Vagina (tissue), 2 donors: ENCODE results near the gene TTC17. TPM values are rescaled to one million over a fixed set of nuclear protein-coding genes. Genes with fewer than 3 reads are reported as not detected.

Source experiments
- DNase-seq, 2 donors: peaks; one replicate each; pipeline ENCODE4 v3.0.0-alpha.2; 2017; ENCODE audit errors: extremely low spot score in 2 of 2
- H3K27ac ChIP-seq: fragments of 200-600 bp; sonication (generic); one replicate; pipeline ENCODE4 v1.5.1; 2019
- H3K27me3 ChIP-seq: fragments of 200-600 bp; sonication (generic); one replicate; pipeline ENCODE4 v1.5.1; 2019
- H3K36me3 ChIP-seq, 2 donors: fragments of 200-600 bp; sonication (generic); one replicate each; pipeline ENCODE4 v1.5.1; 2017 to 2019
- H3K4me1 ChIP-seq: fragments of 200-600 bp; sonication (generic); one replicate; pipeline ENCODE4 v1.5.1; 2019
- H3K4me3 ChIP-seq, 2 donors: fragments of 200-600 bp; sonication (generic); 1 replicate in 1 of 2; 2 replicates in 1 of 2; pipeline ENCODE4 v1.5.1; 2016 to 2019
- H3K9me3 ChIP-seq: fragments of 200-600 bp; sonication (generic); one replicate; pipeline ENCODE4 v1.5.1; 2019
- CTCF ChIP-seq, 3 experiments: fragments of 450-650 bp in 2 of 3; fragments of 200-600 bp in 1 of 3; sonication (generic) in 1 of 3; IDR thresholded peaks; one replicate each; pipeline ENCODE4 v1.5.1; 2017 to 2019; ENCODE audit warnings: antibody characterized with exemption in 3 of 3, mild to moderate bottlenecking in 2 of 3, moderate library complexity in 2 of 3
- POLR2A ChIP-seq, 2 donors: fragments of 450-650 bp; IDR thresholded peaks; one replicate each; pipeline ENCODE4 v1.6.1; 2017; ENCODE audit warnings: antibody characterized with exemption in 2 of 2, mild to moderate bottlenecking in 2 of 2, moderate library complexity in 2 of 2
- POLR2AphosphoS5 ChIP-seq, 2 donors: sonication (generic); formaldehyde crosslinking; IDR thresholded peaks; one replicate each; pipeline ENCODE4 v1.9.0; 2017; ENCODE audit warnings: antibody characterized with exemption in 2 of 2, mild to moderate bottlenecking in 2 of 2, low read depth in 1 of 2; ENCODE audit not compliant: insufficient read depth in 1 of 2
- intact Hi-C: fragments of 100-400 bp; cut with DNase I; formaldehyde crosslinking; loops from one replicate; pipeline ENCODE4 v1.15.1; 2023
- total RNA-seq: library from RNA; depleted of rRNA; stranded (reverse); fragments of >200 nt; gene quantifications from one replicate; pipeline ENCODE4 v1.2.3, GENCODE V29; 2016

TTC17 gene
- total RNA-seq, 1 donor from 2014 or later, result 89.9 TPM

GRCh38 chr11:43505171-43505570 is 146.5 kb downstream of the TTC17 start:
- H3K27ac ChIP-seq, result no peak overlapping the region
- no peaks in the 10 kb centered on the region for H3K9me3 ChIP-seq
- no peaks in the 10 kb centered on the region for H3K4me1 ChIP-seq
- H3K27me3 ChIP-seq, result no peaks in the 10 kb centered on the region
- no peak overlapping the region for H3K4me3 ChIP-seq
- intact Hi-C loops, result loop anchor here (10.0 kb wide), 1 partner anchor 60 kb away; no protein-coding TSS in a partner anchor
- peak in 1 of 2 donors; percentile 56 for DNase-seq
- TF ChIP-seq POLR2AphosphoS5 (IDR thresholded peaks at IDR 0.05; ENCODE audit: insufficient read depth in 1 of 2, low read depth in 1 of 2) (no peak), POLR2A (IDR thresholded peaks at IDR 0.05) (no peak), CTCF (IDR thresholded peaks at IDR 0.05) (no peak)
- no peaks in the 10 kb centered on the region for H3K36me3 ChIP-seq

- Histone ChIP-seq H3K36me3 (no peaks in the 10 kb centered on the region), H3K27ac (no peak overlapping the region), H3K9me3 (no peaks in the 10 kb centered on the region), H3K4me3 (no peak overlapping the region), H3K4me1 (no peaks in the 10 kb centered on the region), H3K27me3 (no peaks in the 10 kb centered on the region)
- TF ChIP-seq POLR2A (IDR thresholded peaks at IDR 0.05) (no peak), CTCF (IDR thresholded peaks at IDR 0.05) (no peak), POLR2AphosphoS5 (IDR thresholded peaks at IDR 0.05; ENCODE audit: insufficient read depth in 1 of 2, low read depth in 1 of 2) (no peak)
- intact Hi-C loops, result loop anchor here (10.0 kb wide), 1 partner anchor 58 kb away; no protein-coding TSS in a partner anchor
- DNase-seq, result peak in 1 of 2 donors; percentile 70
These were observed 148.5 kb downstream of the TTC17 start for GRCh38 chr11:43507171-43507570.

- intact Hi-C loops, result loop anchor here (10.0 kb wide), 1 partner anchor 56 kb away; no protein-coding TSS in a partner anchor
- no peak for DNase-seq
- Histone ChIP-seq H3K27ac (no peak overlapping the region), H3K4me1 (no peaks in the 10 kb centered on the region), H3K27me3 (no peaks in the 10 kb centered on the region), H3K4me3 (no peak overlapping the region), H3K36me3 (no peaks in the 10 kb centered on the region), H3K9me3 (no peaks in the 10 kb centered on the region)
- TF ChIP-seq CTCF (IDR thresholded peaks at IDR 0.05) (no peak), POLR2A (IDR thresholded peaks at IDR 0.05) (no peak), POLR2AphosphoS5 (IDR thresholded peaks at IDR 0.05; ENCODE audit: insufficient read depth in 1 of 2, low read depth in 1 of 2) (no peak)
These were observed 149.8 kb downstream of the TTC17 start for GRCh38 chr11:43508511-43508918.

GRCh38 chr11:43511959-43512358 is 153.2 kb downstream of the TTC17 start:
- TF ChIP-seq POLR2A (IDR thresholded peaks at IDR 0.05), result no peak
- no peak for TF ChIP-seq POLR2AphosphoS5 (IDR thresholded peaks at IDR 0.05; ENCODE audit: insufficient read depth in 1 of 2, low read depth in 1 of 2)
- no peak for TF ChIP-seq CTCF (IDR thresholded peaks at IDR 0.05)
- Histone ChIP-seq H3K27me3 (no peaks in the 10 kb centered on the region), H3K27ac (no peak overlapping the region), H3K4me3 (no peak overlapping the region), H3K9me3 (no peaks in the 10 kb centered on the region), H3K4me1 (no peaks in the 10 kb centered on the region), H3K36me3 (no peaks in the 10 kb centered on the region)
- DNase-seq, result peak in 1 of 2 donors; percentile 60
- intact Hi-C loops, result no loop called here

GRCh38 chr11:43515090-43515489 is 156.4 kb downstream of the TTC17 start:
- Histone ChIP-seq H3K27me3 (no peaks in the 10 kb centered on the region), H3K27ac (no peak overlapping the region), H3K9me3 (no peaks in the 10 kb centered on the region), H3K4me3 (no peak overlapping the region), H3K4me1 (no peaks in the 10 kb centered on the region), H3K36me3 (no peaks in the 10 kb centered on the region)
- DNase-seq, result no peak
- TF ChIP-seq POLR2A (IDR thresholded peaks at IDR 0.05), result no peak
- TF ChIP-seq CTCF (IDR thresholded peaks at IDR 0.05), result no peak
- TF ChIP-seq POLR2AphosphoS5 (IDR thresholded peaks at IDR 0.05; ENCODE audit: insufficient read depth in 1 of 2, low read depth in 1 of 2), result no peak
- intact Hi-C loops, result no loop called here
